Effector CD8-positive, alpha-beta T cell (primary cell): Measurements from ENCODE around the gene DOHH.
A peak's percentile ranks its signal among the peaks of the same experiment; 100 is the strongest.

Experiments
- DNase-seq: peaks from one replicate; lab custom pipeline; 2025; lab: John Stamatoyannopoulos, UW
- total RNA-seq, 4 experiments: gene quantifications; one replicate each; lab custom pipeline; 2026; lab: John Stamatoyannopoulos, UW

DOHH gene, protein sequence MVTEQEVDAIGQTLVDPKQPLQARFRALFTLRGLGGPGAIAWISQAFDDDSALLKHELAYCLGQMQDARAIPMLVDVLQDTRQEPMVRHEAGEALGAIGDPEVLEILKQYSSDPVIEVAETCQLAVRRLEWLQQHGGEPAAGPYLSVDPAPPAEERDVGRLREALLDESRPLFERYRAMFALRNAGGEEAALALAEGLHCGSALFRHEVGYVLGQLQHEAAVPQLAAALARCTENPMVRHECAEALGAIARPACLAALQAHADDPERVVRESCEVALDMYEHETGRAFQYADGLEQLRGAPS
- 8.9 to 21.1 (median 12.6) reads per million in 4 experiments for total RNA-seq

DNA sequence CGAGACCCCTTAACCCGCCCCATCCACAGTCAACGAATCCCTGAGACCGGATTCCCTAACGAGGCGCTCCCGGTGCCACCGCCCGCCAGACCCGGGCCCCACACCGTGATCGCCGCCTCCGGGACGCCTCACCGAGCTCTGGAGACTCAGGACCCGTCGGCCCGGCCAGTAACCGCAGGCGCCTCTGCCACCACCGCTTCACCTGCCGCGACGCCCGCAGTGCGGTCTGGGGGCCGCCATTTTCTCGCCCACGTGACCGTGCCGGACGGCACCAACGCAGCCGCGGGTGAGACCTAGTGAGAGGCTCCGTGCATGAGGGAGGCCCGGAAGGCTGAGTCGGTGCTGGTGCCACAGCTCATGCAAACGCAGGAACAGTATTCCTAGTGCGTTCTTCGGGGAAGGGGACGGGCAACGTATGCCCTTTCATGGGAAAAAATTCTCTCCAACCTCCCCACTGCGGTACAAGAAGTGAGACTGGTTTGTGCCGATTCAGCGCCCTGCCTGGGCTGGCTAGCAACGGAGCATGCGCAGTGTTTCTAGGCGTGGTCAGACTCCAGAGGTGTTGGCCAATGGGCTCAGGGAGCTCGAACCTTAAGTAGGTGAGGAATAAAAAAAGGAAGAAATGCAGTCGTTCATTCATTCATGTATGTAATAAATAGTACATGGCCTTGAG lies at the start of gene DOHH:
Gene DOHH, minus strand, starts transcription at position 246 of the 673 bp plus-strand sequence. CDS start 3,860 bp downstream, outside the sequence.
- DNase-seq: peak; percentile 84

DNA sequence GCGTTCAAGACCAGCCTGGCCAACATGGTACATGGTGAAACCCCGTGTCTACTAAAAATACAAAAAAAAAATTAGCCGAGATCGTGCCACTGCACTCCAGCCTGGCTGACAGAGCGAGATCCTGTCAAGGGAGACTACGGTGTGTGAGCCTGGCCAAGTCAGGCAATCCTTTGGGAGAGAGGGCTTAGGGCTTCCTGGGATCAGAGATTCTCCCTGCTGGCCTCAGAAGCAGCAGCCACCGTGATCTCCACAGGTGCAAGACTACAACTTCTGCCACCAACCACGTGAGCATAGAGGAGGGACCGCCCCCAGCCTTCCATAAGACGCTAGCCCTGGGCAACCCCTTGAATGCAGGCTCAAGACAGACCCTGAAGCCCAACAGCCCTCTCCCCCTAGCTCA lies 49.3 kb upstream of the DOHH start:
- no peak for DNase-seq

DNA sequence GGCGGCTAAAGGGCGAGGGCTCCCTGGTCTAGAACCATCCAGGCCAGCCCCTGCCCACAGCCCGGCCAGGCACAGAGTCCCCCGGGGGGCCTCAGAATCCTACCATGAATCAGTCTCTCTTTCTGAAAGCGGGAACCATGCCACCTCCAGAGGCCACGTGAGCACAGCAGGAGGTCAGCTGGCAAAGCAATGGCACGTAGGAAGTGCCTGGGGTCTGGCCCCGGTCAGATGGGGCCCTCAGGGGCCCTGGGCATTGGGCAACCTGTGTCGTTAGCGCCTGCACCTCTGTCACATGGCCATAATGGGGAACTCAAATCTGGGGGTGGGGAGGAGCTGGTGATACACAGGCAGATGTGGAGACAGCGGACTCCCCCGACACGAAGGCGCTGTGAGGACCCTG lies 48.1 kb upstream of the DOHH start:
- no peak for DNase-seq

DNA sequence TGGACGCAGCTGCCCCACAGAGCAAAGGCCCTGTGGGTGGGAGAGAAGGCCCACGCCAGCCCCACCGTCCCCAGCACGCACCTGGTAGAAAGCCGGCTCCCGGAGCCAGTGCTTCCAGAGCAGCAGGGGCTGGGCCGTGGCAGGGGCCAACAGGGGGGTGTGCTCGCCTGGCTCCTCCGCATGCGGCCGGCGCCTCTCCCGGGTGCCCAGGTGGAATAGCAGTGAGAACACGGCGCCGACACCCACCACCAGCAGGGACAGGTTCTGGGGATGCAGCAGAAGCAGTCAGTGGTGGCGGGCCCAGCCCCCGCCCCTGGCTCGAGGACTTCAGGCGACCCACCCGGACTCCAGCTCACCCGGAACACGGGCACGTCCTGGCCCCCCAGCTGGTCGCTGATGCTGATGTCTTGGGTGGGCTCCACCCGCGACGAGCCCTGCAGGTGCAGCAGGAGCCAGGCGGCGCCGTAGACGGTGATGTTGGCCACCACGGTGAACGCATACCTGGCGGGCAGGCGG lies 47.4 kb upstream of the DOHH start:
- no peak for DNase-seq

DNA sequence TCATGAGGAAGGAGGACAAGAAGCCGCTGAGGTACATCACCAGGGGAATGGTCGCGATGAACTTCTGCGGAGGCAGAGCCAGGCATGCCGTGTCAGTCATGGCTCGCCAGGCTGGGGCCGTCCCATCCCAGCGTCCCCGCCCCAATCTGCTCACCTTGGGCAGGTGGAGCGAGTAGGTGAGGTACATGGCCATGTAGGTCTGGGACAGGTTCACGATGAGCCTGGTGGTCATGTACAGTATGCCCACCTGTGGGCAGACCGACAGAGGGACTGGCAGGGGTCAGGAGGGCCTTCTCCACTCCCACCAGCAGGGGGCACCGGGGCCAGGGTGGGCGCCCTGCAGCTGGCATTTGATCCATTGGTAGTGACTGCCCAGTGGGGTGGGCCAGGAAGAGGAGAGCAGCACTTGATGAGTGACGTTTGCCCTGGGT lies 46.8 kb upstream of the DOHH start:
- DNase-seq: peak; percentile 16

DNA sequence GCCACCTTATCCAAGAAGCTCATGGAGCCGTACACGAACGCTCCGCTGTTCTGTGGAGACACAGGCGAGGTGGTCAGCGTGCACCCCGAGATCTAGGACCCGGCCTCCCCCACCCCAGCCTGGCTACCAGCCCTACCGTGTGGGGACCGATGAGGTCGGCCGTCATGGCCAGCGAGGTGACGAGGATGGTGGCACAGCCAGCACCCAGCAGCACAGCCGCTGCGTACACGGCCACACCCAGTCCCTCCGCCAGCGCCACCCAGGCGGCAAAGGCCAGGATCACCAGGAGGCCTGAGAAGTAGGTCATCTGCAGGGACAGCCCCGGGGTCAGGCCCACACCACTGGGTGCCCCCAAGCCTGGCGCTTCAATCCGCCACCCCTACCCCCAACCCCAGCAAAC lies 45.6 kb upstream of the DOHH start:
- no peak for DNase-seq

DNA sequence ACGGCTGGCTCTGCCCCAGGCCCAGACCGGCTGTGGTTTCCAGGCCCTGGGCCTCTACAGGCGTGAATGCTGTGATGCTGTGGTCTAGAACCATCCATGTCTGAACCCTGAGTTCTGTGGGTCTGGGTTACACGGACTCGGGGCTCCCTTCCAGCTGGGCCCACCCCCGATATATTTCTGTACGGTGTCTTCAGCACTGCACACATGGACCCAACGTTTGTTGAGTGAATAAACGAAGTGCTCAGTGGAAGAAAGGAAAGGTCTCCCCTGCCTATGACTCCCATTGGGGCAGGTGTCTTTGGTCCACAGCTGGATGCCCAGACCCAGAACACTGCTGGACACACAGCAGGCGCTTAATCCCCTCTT lies 45.2 kb upstream of the DOHH start:
- no peak for DNase-seq

DNA sequence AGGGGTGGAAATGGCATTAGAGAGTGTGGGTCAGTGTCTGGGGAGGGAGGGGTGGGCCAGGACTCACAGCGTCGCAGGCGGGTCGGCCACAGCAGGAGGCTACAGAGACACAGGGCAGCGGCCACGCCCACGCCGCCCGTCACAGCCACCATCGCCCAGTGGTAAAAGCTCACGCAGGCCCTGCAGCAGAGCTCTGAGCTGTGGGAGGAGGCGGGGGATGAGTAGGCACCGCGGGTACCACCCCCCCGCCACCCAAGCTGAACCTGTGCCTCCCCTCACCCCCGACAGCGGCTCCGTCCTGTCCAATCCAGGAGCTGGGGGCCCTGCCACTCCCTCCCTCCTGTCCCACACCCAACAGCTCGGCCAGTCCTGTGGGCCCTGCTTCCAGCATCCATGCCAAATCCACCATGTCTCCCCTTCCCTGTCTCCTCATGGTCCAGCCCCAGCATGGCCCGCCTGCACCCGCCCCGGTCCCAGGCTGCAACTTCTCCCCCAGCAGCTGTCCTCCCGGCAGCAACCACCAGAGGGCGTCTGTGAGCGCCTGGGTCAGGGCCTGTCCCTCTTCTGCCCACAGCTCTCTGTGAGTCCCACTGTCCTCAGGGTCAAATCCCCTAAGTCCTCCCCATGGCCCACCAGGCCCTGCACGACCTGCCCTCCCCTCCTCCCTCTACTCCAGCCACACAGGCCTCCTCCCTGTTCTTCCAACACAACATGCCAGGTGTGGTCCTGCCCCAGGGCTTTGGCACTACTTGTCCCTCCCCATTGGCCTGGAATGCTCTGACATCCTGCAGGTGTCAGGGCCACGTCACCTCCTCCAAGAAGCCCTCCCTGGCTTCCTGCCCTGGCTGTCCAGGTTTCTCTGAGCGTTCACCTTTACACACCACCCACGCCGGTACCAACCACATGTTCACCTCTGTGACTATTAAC lies 44.5 kb upstream of the DOHH start:
- peak; percentile 74 for DNase-seq

DNA sequence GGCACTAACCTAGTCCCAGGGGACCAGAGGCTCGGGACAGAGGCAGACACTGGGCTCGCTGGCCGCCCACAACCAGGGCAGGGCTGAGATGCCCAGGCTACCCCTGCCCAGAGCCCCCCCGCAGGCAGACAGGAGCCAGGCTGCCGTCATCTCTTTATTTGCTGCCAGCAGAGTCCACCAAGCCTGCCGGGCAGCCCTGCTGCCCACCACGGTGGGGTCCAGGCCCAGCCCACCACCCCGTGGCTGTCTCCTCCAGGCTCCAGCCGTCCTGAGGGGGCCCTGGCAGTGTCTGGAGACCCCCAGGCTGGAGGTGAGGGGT lies 43.5 kb upstream of the DOHH start:
- no peak for DNase-seq

DNA sequence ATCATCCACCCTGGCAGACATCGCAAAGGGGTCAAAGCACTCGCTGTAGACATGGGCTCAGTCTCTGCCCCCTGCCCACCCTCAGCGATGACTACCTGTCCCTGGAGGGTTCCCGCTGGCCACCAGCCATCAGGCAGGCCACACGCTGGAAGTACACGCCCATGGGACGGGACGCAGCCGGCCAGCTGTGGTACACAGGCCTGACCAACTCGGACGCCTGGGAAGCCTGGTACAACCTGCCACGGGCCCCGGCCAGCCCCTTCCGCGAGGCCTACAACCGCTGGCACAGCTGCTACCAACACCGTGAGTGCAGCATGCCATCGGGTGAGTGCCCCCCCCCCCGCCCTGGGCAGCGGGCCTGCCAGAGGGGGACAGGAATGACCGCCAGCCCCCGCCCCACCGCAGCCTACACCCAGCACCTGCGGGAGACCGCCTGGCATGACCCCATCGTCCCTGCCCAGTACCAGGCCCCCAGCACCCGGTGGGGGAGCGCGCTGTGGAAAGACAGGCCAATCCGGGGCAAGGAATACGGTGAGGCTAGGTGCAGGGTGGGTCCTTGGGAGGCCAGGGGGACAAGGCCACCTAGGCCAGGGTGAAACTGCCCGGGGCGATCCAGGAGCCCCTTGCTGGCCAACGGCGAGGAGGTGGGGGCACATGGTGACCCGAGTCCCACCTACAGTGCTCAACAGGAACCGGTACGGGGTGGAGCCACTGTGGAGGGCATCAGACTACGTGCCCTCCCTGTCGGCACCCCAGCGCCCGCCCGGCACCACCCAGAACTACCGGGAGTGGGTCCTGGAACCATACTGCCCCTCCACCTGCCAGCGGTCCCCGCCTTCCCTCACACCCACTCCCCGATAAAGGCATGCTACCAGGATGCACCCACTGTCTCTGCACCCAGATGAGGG lies 42.9 kb upstream of the DOHH start:
- DNase-seq: no peak

DNA sequence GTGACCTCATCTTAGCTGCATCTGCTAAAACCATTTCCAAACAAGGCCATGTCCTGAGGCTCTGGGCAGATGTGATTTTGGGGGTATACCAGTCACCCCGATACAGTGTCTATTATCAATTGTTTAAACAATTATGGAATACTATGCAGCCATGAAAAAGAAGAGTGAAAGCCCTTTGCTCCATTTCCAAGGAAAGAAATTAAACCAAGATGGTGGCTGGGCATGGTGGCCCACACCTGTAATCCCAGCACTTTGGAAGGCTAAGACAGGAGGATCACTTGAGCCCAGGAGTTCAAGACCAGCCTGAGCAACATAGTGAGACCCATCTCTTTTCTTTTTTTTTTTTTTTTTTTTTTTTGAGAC lies 39.3 kb upstream of the DOHH start:
- DNase-seq: no peak

DNA sequence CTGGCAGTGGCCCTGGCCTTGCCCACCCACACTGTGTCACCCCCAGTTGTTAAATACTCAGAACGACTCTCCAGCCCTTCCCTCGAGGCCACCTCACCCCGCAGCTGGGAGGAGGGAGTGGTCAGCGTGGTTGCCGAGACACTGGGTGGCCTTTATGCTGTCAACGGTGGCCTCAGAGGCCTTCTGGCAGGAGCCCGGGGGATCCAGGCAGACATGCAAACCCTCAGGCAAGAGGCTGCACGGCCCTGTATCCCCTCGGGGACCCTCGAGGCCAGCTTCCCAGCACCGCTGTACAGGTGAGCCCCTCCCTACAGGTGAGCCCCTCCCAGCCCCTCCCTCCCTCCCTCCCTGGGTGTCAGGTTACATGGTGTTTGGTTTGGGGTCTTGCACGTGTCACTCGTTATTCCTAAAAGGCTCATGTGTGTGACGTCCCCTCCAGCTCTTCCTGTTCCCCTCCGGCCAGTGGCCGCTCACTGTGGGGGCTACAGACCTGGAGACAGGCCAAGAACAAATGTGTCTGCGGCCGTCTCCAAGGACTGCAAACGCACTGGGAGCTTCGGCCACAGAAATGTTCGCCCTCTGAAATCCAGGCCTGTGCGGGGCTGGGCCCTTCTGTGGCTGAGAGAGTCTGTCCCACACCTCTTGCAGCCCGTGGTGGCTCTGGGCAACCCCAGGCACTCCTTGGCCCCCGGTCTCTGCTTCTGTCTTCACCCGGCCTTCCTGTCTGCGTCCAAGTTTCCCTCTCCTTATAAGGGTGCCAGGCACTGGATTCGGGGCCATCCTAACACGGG lies 38.7 kb upstream of the DOHH start, which contains the start of gene TEKTIP1:
Gene TEKTIP1, plus strand, starts transcription at position 210 of the 791 bp plus-strand sequence. Its CDS starts 4 bp downstream, at position 214.
- no peak for DNase-seq

DNA sequence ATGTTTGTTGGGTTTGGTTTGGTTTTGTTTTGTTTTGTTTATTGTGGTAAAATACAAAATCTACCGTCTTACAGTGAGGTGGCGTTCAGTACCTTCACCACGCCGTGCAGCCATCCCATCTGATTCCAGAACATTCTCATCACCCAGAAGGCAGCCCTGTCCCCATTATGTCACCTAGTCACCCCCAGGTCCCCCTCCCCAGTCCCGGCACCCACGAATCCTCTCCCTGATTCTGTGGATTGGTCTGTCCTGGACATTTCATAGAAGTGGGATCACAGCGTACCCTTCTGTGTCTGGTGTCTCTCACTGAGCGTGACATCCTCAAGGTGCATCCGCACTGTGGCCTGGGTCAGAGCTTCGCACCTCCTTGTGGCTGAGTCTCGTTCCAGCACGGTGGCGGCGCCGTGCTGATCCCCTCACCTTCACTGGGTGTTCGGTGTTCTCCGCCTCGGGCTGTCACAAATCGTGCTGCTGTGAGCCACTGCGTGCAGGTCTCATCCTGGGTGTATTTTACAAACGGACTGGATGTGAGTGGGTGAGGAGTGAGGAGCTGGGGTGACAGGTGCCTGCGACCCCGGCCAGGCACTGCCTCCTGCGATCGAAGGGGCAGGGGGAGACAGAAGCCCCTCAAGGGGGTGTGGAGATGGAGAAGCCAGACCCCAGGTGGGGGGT lies 37.9 kb upstream of the DOHH start:
- DNase-seq: no peak

DNA sequence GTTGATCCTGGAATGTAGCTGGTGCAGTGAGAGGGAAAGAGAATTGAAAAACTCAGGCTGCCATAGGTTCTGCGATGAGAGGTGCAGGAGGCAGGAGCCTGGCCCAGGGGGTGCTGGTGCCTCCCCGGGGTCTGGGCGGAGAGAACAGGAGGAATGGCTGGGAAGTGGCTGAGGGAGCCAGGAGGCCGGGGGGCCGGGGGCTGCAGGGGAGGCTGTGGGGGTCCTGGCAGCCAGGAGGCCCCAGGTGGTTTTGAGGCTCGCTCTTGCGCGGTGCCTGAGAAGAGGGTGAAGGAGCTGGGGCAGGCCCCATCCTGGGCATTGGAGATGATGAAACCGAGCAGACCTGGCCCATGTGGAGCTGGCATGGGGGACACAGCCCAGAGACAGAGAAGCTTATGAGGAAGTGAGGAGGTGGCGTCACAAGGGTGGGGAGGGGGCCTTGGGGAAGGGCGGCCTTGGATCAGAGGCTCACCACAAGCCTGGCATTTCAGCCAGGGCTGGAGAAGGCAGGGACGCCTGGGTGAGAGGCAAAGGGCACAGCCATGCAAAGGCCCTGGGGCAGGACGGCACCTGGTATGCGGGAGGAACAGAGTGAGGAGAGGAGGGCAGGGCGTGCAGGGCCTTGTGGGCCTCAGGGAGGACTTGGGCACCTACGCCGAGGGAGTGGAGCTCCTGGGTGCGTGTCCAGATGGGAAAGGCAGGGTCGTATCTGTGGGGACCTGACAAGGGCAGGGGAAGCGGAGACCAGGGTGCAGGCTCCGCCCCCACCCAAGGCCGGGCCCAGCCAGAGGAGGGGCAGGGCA lies 37.2 kb upstream of the DOHH start:
- no peak for DNase-seq

DNA sequence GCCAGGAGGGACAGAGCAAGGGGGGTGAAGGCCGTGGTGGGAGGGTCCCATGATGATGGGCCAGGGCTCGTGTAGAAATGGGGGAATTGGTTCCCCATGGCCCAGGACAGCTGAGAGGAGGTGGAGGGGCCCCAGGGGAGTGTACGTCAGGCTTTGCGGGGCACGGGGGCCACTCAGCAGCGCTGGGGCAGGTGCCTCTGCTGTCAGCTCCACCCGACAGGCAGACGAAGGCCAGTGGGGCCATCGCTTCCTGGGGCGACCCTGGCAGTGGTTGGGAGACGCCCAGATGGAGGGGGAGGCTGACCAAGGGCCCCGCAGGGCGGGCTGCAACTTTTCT lies 36.6 kb upstream of the DOHH start:
- no peak for DNase-seq

DNA sequence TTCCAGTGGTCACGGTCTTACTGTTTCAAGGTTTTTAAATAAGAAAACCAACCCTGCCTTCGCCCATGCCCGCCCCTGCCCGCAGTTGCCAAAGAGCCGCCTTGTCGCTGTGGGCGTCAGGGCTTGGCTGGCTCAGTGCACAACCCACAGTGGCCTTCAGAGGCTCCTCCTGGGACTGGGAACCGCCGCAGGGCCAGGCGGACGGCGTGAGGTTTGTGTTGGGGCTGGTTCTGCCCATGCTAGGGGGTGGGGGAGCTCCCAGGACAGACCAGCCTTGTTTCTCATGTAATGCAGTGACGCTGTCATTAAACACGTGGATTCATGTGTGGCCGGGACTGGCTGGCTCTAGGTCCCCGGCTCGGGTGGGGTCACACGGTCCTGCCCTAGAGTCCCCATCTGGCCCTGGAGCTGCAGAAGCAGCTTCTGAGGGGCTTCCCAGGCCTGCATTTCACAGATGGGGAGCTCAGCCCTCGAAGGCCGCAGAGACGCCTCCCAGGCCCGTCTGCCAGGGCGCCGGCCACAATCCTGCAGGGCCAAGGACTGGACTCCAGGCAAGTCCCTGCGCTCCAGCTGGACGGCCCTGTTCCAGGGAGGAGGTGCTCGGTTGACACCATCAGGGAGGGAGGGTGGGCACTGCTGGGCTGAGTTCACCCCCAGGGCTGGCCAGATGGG lies 36.1 kb upstream of the DOHH start:
- no peak for DNase-seq

DNA sequence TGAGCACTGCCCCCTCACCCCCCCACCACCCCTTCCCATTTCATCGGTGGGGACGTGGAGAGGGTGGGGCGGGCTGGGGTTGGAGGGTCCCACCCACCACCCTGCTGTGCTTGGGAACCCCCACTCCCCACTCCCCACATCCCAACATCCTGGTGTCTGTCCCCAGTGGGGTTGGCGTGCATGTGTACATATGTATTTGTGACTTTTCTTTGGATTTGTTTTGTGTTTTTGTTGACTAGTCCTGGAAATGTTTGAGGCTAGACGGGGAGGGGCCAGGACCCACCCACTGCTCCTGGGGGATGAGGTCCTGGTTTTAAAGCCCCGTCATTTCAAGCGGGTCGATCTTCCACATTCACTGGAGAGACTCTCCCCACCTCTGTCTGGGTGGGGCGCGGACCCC lies 35.5 kb upstream of the DOHH start:
- DNase-seq: no peak

DNA sequence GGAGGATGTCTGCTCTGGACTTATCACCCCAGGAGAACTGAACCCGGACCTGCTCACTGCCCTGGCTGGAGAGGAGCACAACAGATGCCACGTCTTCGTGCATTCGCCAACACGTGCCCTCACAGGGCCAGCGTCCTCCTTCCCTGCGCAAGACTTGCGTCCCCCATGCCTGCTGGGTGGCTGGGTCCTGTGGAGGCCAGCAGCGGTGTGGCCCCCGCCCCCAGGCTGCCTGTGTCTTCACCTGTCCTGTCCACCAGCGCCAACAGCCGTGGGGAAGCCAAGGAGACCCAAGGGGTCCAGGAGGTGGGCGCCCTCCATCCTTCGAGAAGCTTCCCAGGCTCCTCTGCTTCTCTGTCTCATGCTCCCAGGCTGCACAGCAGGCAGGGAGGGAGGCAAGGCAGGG lies 35.1 kb upstream of the DOHH start:
- no peak for DNase-seq

DNA sequence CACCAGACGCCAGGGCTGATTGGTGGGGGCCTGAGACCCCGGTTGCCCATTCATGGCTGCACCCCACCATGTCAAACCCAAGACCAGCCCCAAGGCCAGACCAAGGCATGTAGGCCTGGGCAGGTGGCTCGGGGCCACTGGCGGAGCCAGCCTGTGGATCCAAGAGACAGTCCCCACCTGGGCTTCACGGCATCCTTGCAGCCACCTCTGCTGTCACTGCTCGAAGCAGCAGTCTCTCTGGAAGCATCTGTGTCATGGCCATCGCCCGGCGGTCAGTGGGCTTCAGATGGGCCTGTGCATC lies 34.7 kb upstream of the DOHH start:
- no peak for DNase-seq
